ENCODE results near the gene PRAMEF13. TPM values are rescaled to one million over a fixed set of nuclear protein-coding genes. Genes with fewer than 3 reads are reported as not detected.
"Not testable (repeated sequence)": the region's sequence is repeated elsewhere in the genome, so short reads cannot be mapped to it uniquely, and the experiment has no call there.

Gene PRAMEF13
- total RNA-seq: not detected
- long read RNA-seq: 0 reads

DNA sequence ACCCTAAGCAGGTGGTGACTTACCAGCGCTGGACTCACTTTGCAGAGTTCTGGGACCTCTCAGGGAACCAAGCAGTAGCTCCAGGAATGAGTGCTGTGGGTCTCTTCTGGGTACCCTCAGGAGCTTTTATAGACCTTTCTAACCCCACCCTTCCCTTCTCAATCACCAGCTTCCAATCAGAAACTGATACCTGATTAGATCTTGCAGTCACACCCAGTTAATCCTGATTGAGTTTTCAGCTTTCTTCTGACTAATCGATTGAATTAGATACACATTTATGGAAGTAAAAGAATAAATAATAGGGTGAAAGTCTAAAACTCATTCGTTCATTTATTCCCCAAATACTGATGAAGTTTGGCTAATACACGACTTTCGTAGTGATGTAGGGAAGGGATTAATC, at the start of gene PRAMEF13:
Gene PRAMEF13 (minus strand): TSS at position 101 of the 400 bp plus-strand sequence. CDS start 1,820 bp downstream, outside the sequence.
- ATAC-seq; intact Hi-C loops (cut with DNase I); DNase-seq: not testable (repeated sequence)

DNA sequence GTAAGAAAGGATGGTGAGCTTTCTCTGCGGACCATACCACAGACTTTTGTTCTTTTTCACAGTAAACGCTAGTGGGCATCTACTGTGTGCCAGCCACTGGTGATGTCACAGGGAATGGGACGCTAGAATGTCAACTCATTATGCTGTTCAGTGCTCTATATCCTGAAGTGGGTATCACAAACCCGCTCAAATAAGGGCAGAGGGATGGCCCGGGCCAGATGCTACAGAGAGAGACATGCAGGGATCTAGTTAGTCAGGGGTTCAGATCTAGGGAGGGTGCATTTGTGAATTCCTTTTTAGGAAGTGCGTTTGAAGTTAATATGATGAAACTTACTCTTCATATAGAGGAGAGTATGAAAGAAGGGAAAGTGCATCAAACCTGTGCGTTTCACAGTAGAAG, 45.9 kb upstream of the PRAMEF13 start:
- ATAC-seq; intact Hi-C loops (cut with DNase I); DNase-seq: not testable (repeated sequence)

GRCh38 chr1:13246554-13246871, 45.3 kb upstream of the PRAMEF13 start:
- DNase-seq; intact Hi-C loops (cut with DNase I); ATAC-seq: not testable (repeated sequence)

GRCh38 chr1:13245841-13246553, 44.8 kb upstream of the PRAMEF13 start:
- intact Hi-C loops (cut with DNase I); ATAC-seq; DNase-seq: not testable (repeated sequence)

- DNase-seq; ATAC-seq; intact Hi-C loops (cut with DNase I): not testable (repeated sequence)
These were observed 42.5 kb upstream of the PRAMEF13 start for GRCh38 chr1:13243536-13244263.

DNA sequence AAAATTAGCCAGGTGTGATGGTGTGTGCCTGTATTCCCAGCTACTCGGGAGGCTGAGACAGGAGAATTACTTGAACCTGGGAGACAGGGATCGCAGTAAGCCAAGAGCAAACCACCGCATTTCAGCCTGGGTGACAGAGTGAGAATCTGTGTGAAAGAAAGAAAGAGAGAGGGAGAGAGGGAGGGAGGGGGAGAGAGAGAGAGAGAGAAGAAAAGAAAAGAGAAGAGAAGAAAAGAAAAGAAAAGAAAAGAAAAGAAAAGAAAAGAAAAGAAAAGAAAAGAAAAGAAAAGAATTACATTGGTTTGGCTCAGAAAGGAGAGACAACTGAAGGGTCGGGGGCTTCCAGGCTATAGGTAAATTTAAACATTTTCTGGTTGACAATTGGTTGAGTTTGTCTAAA, 38.4 kb upstream of the PRAMEF13 start:
- ATAC-seq; intact Hi-C loops (cut with DNase I); DNase-seq: not testable (repeated sequence)

GRCh38 chr1:13237572-13237971, 36.4 kb upstream of the PRAMEF13 start:
- intact Hi-C loops (cut with DNase I); DNase-seq; ATAC-seq: not testable (repeated sequence)

DNA sequence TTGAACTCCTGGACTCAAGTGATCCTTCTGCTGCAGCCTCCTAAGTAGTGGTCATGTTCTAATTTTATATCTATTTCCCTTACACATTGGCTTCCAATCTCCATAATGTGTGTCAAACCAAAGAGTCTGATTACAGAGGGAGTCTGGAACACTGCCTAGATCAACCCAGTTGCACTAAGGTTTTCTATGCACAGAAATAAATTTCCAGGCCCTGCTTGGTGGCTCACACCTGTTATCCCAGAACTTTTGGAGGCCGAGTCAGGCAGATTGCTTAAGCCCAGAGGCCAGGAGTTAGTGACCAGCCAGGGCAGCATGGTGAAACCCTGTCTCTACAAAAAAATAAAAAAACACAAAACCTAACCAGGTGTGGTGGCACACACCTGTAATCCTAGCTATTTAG, 32.8 kb upstream of the PRAMEF13 start:
- DNase-seq; ATAC-seq; intact Hi-C loops (cut with DNase I): not testable (repeated sequence)

GRCh38 chr1:13232056-13232455, 30.8 kb upstream of the PRAMEF13 start:
- DNase-seq; intact Hi-C loops (cut with DNase I); ATAC-seq: not testable (repeated sequence)

- DNase-seq; intact Hi-C loops (cut with DNase I); ATAC-seq: not testable (repeated sequence)
These were observed 30.0 kb upstream of the PRAMEF13 start for GRCh38 chr1:13231061-13231750.

GRCh38 chr1:13230601-13231000, 29.4 kb upstream of the PRAMEF13 start:
- intact Hi-C loops (cut with DNase I); ATAC-seq; DNase-seq: not testable (repeated sequence)

DNA sequence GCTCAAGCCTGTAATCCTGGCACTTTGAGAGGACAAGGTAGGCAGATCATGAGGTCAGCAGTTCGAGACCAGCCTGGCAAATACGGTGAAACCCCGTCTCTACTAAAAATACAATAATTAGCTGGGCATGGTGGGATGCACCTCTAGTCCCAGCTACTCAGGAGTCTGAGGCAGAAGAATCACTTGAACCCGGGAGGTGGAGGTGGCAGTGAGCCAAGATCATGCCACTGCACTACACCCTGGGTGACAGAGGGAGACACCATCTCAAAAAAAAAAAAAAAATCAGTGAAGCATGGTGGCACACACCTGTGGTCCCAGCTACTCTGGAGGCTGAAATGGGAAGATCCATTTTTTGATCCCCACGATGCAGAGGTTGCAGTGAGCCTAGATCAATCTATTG, 28.9 kb upstream of the PRAMEF13 start:
- ATAC-seq; DNase-seq; intact Hi-C loops (cut with DNase I): not testable (repeated sequence)

DNA sequence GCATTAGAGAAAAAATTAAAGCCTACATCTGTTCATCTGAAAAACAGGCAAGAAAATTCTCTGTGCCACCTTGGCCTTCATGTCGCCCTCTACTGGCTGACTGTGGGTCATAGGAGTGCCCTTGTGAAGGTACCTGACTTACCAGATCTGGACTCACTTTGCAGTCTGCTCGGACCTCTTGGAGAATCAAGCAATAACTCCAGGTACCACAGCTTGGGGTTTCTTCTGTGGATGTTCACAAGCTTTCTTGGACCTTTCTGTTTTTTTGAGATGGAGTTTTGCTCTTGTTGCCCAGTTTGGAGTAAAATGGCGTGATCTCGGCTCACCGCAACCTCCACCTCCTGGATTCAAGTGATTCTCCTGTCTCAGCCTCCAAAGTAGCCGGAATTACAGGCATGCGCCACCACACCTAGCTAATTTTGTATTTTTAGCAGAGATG, 27.2 kb upstream of the PRAMEF13 start:
- intact Hi-C loops (cut with DNase I): no loop called here
- DNase-seq (no peak), ATAC-seq (no peak)

GRCh38 chr1:13227271-13228055, 26.3 kb upstream of the PRAMEF13 start:
- intact Hi-C loops (cut with DNase I); ATAC-seq; DNase-seq: not testable (repeated sequence)

DNA sequence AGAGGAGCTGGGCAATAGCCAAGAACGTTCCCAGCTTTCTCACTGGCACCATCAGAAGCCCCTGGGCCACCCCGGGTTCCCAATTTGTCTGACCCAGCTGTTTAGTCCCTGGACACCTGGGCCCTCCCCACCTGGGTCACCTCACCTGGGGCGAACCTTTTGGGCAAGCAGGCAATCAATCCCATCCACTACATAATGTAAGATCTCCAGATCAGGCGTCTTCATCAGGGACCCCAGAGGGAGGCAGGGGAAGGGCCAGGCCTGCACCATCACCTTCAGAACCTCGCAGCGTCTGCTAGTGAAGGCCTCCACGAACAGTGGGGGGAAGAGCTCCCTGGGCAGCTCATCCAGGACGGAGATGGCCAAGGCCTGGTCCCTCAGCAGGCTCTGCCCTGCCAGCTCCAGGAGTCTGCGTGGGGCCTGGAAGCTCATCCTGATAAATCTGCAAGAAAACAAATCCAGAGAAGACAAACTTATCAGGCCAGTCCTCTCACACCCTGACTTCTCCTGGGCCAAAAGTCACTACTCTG, 24.5 kb upstream of the PRAMEF13 start, which contains the start of gene PRAMEF18:
Gene PRAMEF18 (minus strand): TSS at position 480 of the 530 bp plus-strand sequence. CDS start 48 bp downstream, at position 432.
- peak in 1 of 2 donors; percentile 33 for ATAC-seq
- intact Hi-C loops (cut with DNase I); DNase-seq: not testable (repeated sequence)

GRCh38 chr1:13224480-13225060, 23.4 kb upstream of the PRAMEF13 start:
- DNase-seq: no peak
- intact Hi-C loops (cut with DNase I): no loop called here
- ATAC-seq: no peak

DNA sequence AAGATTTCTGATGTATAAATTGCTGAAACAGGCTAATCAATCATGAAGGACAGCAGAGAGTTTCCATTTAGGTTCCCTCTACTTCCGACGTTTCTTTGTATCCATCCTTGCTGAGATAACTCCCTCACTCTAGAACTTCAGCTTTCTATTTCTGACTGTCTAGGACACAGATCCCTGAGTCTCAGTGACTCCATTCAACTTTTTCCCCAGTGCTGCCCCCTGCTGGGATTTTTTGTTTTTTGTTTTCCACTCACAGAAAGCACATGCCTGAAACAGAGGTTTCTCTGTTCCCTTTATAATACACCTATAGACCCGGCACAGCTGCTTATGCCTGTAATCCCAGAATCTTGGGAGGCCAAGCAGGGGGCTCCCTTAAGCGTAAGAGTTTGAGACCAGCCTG, 21.6 kb upstream of the PRAMEF13 start:
- intact Hi-C loops (cut with DNase I); DNase-seq; ATAC-seq: not testable (repeated sequence)

DNA sequence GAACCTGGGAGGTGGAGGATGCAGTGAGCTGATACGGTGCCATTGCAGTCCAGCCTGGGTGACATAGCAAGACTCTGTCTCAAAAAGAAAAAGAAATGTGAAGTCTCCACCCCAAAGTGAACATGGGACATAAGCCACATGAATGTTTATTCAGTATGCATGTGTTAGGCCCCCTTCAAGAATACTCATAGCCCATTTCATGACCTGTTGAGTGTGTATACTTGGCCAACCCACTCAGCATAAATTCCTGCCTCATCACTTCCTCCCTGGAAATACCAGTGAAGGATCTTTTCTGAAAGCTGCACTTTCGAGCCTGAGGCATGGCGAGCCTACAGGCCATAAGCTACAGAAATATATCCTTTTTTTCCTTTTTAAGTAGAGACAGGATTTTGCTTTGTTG, 18.0 kb upstream of the PRAMEF13 start:
- ATAC-seq; intact Hi-C loops (cut with DNase I); DNase-seq: not testable (repeated sequence)

Data from left cardiac atrium (tissue), 4 donors.